ENCODE results near the gene PRRG3.

DNA sequence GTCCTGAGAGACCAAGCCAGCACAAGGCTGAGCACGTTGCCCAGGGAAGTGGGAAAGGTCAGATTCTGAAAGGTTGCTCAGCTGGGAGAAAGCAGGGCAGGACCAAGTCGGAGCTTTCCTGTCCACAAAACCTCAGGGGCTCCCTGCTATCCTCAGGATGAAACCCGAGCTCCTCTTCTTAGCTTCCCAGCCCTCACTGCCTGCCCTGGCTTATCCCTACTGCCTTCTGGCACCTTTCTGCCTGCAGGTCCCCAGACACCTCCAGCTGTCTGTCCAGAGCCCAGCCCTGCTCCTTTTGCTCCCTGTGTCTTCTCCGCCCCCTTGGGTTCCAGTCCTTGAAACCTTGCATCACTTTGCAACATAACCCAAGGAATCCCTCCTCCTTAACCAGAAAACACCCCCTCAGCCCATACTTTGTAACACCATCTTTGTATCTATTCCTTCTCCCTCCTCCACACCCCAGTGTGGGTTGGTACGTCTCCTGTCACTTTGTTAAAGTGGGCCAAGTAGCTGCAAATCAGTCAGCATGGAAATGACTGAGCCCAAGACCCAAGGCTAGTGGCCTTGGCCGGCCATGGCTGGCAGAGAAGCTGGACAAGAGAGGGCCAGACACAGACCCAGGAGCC, 20.0 kb upstream of the PRRG3 start:
- TF ChIP-seq, protein P1, sequence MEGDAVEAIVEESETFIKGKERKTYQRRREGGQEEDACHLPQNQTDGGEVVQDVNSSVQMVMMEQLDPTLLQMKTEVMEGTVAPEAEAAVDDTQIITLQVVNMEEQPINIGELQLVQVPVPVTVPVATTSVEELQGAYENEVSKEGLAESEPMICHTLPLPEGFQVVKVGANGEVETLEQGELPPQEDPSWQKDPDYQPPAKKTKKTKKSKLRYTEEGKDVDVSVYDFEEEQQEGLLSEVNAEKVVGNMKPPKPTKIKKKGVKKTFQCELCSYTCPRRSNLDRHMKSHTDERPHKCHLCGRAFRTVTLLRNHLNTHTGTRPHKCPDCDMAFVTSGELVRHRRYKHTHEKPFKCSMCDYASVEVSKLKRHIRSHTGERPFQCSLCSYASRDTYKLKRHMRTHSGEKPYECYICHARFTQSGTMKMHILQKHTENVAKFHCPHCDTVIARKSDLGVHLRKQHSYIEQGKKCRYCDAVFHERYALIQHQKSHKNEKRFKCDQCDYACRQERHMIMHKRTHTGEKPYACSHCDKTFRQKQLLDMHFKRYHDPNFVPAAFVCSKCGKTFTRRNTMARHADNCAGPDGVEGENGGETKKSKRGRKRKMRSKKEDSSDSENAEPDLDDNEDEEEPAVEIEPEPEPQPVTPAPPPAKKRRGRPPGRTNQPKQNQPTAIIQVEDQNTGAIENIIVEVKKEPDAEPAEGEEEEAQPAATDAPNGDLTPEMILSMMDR (IDR thresholded peaks at IDR 0.05): no peak
- TF ChIP-seq EZH2 (IDR thresholded peaks at IDR 0.05; ENCODE audit: borderline replicate concordance, insufficient read depth, low read depth, low read length, poor library complexity, severe bottlenecking): no peak

All from B cell (primary cell).